Measurements from ENCODE around the gene RIMBP2. TPM values are rescaled to one million over a fixed set of nuclear protein-coding genes. Genes with fewer than 3 reads are reported as not detected.
A peak's percentile ranks its signal among the peaks of the same experiment; 100 is the strongest.

RIMBP2 gene
- total and polyA plus RNA-seq, 4 donors = 0.39 to 1.0 TPM; not detected in 2

- ATAC-seq (ENCODE audit: low FRiP score) (no peak), DNase-seq (peak; percentile 9 to 77)
- H3K4me3 ChIP-seq (ENCODE audit: low read length in 2 of 2) = no peak overlapping the region
- WGBS, 2 donors = 90% methylated on average over 17 of the region's 17 CpGs
- H3K27ac ChIP-seq (ENCODE audit: low read depth in 1 of 2, low read length in 2 of 2) = no peak overlapping the region
- H3K36me3 ChIP-seq (ENCODE audit: control insufficient read depth in 1 of 2, insufficient read depth in 2 of 2, low read length in 1 of 2) = no peaks in the 10 kb centered on the region
- no peaks in the 10 kb centered on the region for H3K27me3 ChIP-seq (ENCODE audit: control insufficient read depth in 1 of 2, insufficient read depth in 2 of 2, low read length in 1 of 2)
- no peaks in the 10 kb centered on the region for H3K4me1 ChIP-seq (ENCODE audit: control insufficient read depth in 1 of 2, insufficient read depth in 2 of 2, low read length in 2 of 2)
- intact Hi-C loops (cut with DNase I) = no loop called here
- H3K9me3 ChIP-seq (ENCODE audit: control insufficient read depth, low read length) = peaks cover 2% of the 10 kb centered on the region
These were observed 280.3 kb downstream of the RIMBP2 start for GRCh38 chr12:130435826-130436225.

GRCh38 chr12:130435331-130435730 is 280.8 kb downstream of the RIMBP2 start:
- H3K36me3 ChIP-seq (ENCODE audit: control insufficient read depth in 1 of 2, insufficient read depth in 2 of 2, low read length in 1 of 2) = no peaks in the 10 kb centered on the region
- no peak overlapping the region for H3K27ac ChIP-seq (ENCODE audit: low read depth in 1 of 2, low read length in 2 of 2)
- H3K9me3 ChIP-seq (ENCODE audit: control insufficient read depth, low read length) = peaks cover 2% of the 10 kb centered on the region
- no peak for ATAC-seq (ENCODE audit: low FRiP score)
- no peaks in the 10 kb centered on the region for H3K27me3 ChIP-seq (ENCODE audit: control insufficient read depth in 1 of 2, insufficient read depth in 2 of 2, low read length in 1 of 2)
- intact Hi-C loops (cut with DNase I) = no loop called here
- peak; percentile 11 to 37 for DNase-seq
- WGBS, 2 donors = 71 to 75% methylated on average over 6 of the region's 6 CpGs
- H3K4me1 ChIP-seq (ENCODE audit: control insufficient read depth in 1 of 2, insufficient read depth in 2 of 2, low read length in 2 of 2) = no peaks in the 10 kb centered on the region
- no peak overlapping the region for H3K4me3 ChIP-seq (ENCODE audit: low read length in 2 of 2)

- no peaks in the 10 kb centered on the region for H3K27me3 ChIP-seq (ENCODE audit: control insufficient read depth in 1 of 2, insufficient read depth in 2 of 2, low read length in 1 of 2)
- DNase-seq (peak; percentile 30 to 74), ATAC-seq (ENCODE audit: low FRiP score) (no peak)
- H3K36me3 ChIP-seq (ENCODE audit: control insufficient read depth in 1 of 2, insufficient read depth in 2 of 2, low read length in 1 of 2) = no peaks in the 10 kb centered on the region
- no peak overlapping the region for H3K27ac ChIP-seq (ENCODE audit: low read depth in 1 of 2, low read length in 2 of 2)
- intact Hi-C loops (cut with DNase I) = no loop called here
- no peak overlapping the region for H3K4me3 ChIP-seq (ENCODE audit: low read length in 2 of 2)
- peaks cover 2% of the 10 kb centered on the region for H3K9me3 ChIP-seq (ENCODE audit: control insufficient read depth, low read length)
- WGBS, 2 donors = 86 to 90% methylated on average over 22 of the region's 22 CpGs
- no peaks in the 10 kb centered on the region for H3K4me1 ChIP-seq (ENCODE audit: control insufficient read depth in 1 of 2, insufficient read depth in 2 of 2, low read length in 2 of 2)
These were observed 281.5 kb downstream of the RIMBP2 start for GRCh38 chr12:130434560-130434959.

- 92 to 94% methylated on average over 13 of the region's 13 CpGs for WGBS, 2 donors
- peaks cover 2% of the 10 kb centered on the region for H3K9me3 ChIP-seq (ENCODE audit: control insufficient read depth, low read length)
- H3K27me3 ChIP-seq (ENCODE audit: control insufficient read depth in 1 of 2, insufficient read depth in 2 of 2, low read length in 1 of 2) = no peaks in the 10 kb centered on the region
- H3K4me3 ChIP-seq (ENCODE audit: low read length in 2 of 2) = no peak overlapping the region
- H3K36me3 ChIP-seq (ENCODE audit: control insufficient read depth in 1 of 2, insufficient read depth in 2 of 2, low read length in 1 of 2) = no peaks in the 10 kb centered on the region
- intact Hi-C loops (cut with DNase I) = no loop called here
- DNase-seq = peak; percentile 17 to 55
- H3K4me1 ChIP-seq (ENCODE audit: control insufficient read depth in 1 of 2, insufficient read depth in 2 of 2, low read length in 2 of 2) = no peaks in the 10 kb centered on the region
- ATAC-seq (ENCODE audit: low FRiP score) = no peak
- no peak overlapping the region for H3K27ac ChIP-seq (ENCODE audit: low read depth in 1 of 2, low read length in 2 of 2)
These were observed 282.3 kb downstream of the RIMBP2 start for GRCh38 chr12:130433834-130434233.

GRCh38 chr12:130433411-130433810 is 282.7 kb downstream of the RIMBP2 start:
- DNase-seq = peak in 1 of 2 donors; percentile 22
- H3K27me3 ChIP-seq (ENCODE audit: control insufficient read depth in 1 of 2, insufficient read depth in 2 of 2, low read length in 1 of 2) = no peaks in the 10 kb centered on the region
- H3K4me3 ChIP-seq (ENCODE audit: low read length in 2 of 2) = no peak overlapping the region
- no peak overlapping the region for H3K27ac ChIP-seq (ENCODE audit: low read depth in 1 of 2, low read length in 2 of 2)
- H3K4me1 ChIP-seq (ENCODE audit: control insufficient read depth in 1 of 2, insufficient read depth in 2 of 2, low read length in 2 of 2) = no peaks in the 10 kb centered on the region
- WGBS, 2 donors = 88 to 91% methylated on average over 6 of the region's 6 CpGs
- peaks cover 2% of the 10 kb centered on the region for H3K9me3 ChIP-seq (ENCODE audit: control insufficient read depth, low read length)
- intact Hi-C loops (cut with DNase I) = no loop called here
- H3K36me3 ChIP-seq (ENCODE audit: control insufficient read depth in 1 of 2, insufficient read depth in 2 of 2, low read length in 1 of 2) = no peaks in the 10 kb centered on the region
- ATAC-seq (ENCODE audit: low FRiP score) = no peak

- intact Hi-C loops (cut with DNase I) = no loop called here
- H3K27me3 ChIP-seq (ENCODE audit: control insufficient read depth in 1 of 2, insufficient read depth in 2 of 2, low read length in 1 of 2) = no peaks in the 10 kb centered on the region
- H3K9me3 ChIP-seq (ENCODE audit: control insufficient read depth, low read length) = peaks cover 2% of the 10 kb centered on the region
- no peaks in the 10 kb centered on the region for H3K36me3 ChIP-seq (ENCODE audit: control insufficient read depth in 1 of 2, insufficient read depth in 2 of 2, low read length in 1 of 2)
- DNase-seq = peak; percentile 12 to 26
- WGBS, 2 donors = 86 to 90% methylated on average over 11 of the region's 11 CpGs
- H3K27ac ChIP-seq (ENCODE audit: low read depth in 1 of 2, low read length in 2 of 2) = no peak overlapping the region
- ATAC-seq (ENCODE audit: low FRiP score) = no peak
- no peaks in the 10 kb centered on the region for H3K4me1 ChIP-seq (ENCODE audit: control insufficient read depth in 1 of 2, insufficient read depth in 2 of 2, low read length in 2 of 2)
- no peak overlapping the region for H3K4me3 ChIP-seq (ENCODE audit: low read length in 2 of 2)
These were observed 284.9 kb downstream of the RIMBP2 start for GRCh38 chr12:130431176-130431575.

- intact Hi-C loops (cut with DNase I) = no loop called here
- no peak overlapping the region for H3K27ac ChIP-seq (ENCODE audit: low read depth in 1 of 2, low read length in 2 of 2)
- 55 to 62% methylated on average over 24 of the region's 24 CpGs for WGBS, 2 donors
- ATAC-seq (ENCODE audit: low FRiP score) = no peak
- H3K9me3 ChIP-seq (ENCODE audit: control insufficient read depth, low read length) = peaks cover 2% of the 10 kb centered on the region
- H3K4me3 ChIP-seq (ENCODE audit: low read length in 2 of 2) = no peak overlapping the region
- peak in 1 of 2 donors; percentile 40 for DNase-seq
- no peaks in the 10 kb centered on the region for H3K4me1 ChIP-seq (ENCODE audit: control insufficient read depth in 1 of 2, insufficient read depth in 2 of 2, low read length in 2 of 2)
- H3K36me3 ChIP-seq (ENCODE audit: control insufficient read depth in 1 of 2, insufficient read depth in 2 of 2, low read length in 1 of 2) = no peaks in the 10 kb centered on the region
- no peaks in the 10 kb centered on the region for H3K27me3 ChIP-seq (ENCODE audit: control insufficient read depth in 1 of 2, insufficient read depth in 2 of 2, low read length in 1 of 2)
These were observed 286.2 kb downstream of the RIMBP2 start for GRCh38 chr12:130429656-130430505.

- Histone ChIP-seq H3K36me3 (ENCODE audit: control insufficient read depth in 1 of 2, insufficient read depth in 2 of 2, low read length in 1 of 2) (no peaks in the 10 kb centered on the region), H3K9me3 (ENCODE audit: control insufficient read depth, low read length) (no peaks in the 10 kb centered on the region), H3K4me1 (ENCODE audit: control insufficient read depth in 1 of 2, insufficient read depth in 2 of 2, low read length in 2 of 2) (no peaks in the 10 kb centered on the region), H3K27me3 (ENCODE audit: control insufficient read depth in 1 of 2, insufficient read depth in 2 of 2, low read length in 1 of 2) (no peaks in the 10 kb centered on the region), H3K27ac (ENCODE audit: low read depth in 1 of 2, low read length in 2 of 2) (no peak overlapping the region), H3K4me3 (ENCODE audit: low read length in 2 of 2) (no peak overlapping the region)
- WGBS, 2 donors = 39 to 48% methylated on average over 15 of the region's 15 CpGs
- DNase-seq (peak in 1 of 2 donors; percentile 38), ATAC-seq (ENCODE audit: low FRiP score) (no peak)
- intact Hi-C loops (cut with DNase I) = no loop called here
These were observed 288.0 kb downstream of the RIMBP2 start for GRCh38 chr12:130428116-130428515.

- ATAC-seq (ENCODE audit: low FRiP score) = no peak
- no peak overlapping the region for H3K4me3 ChIP-seq (ENCODE audit: low read length in 2 of 2)
- 86 to 89% methylated on average over 18 of the region's 18 CpGs for WGBS, 2 donors
- no peak overlapping the region for H3K27ac ChIP-seq (ENCODE audit: low read depth in 1 of 2, low read length in 2 of 2)
- H3K4me1 ChIP-seq (ENCODE audit: control insufficient read depth in 1 of 2, insufficient read depth in 2 of 2, low read length in 2 of 2) = no peaks in the 10 kb centered on the region
- H3K27me3 ChIP-seq (ENCODE audit: control insufficient read depth in 1 of 2, insufficient read depth in 2 of 2, low read length in 1 of 2) = no peaks in the 10 kb centered on the region
- no peaks in the 10 kb centered on the region for H3K36me3 ChIP-seq (ENCODE audit: control insufficient read depth in 1 of 2, insufficient read depth in 2 of 2, low read length in 1 of 2)
- intact Hi-C loops (cut with DNase I) = loop anchor here in 1 of 2 donors (1.0 kb wide), 1 partner anchor 14 kb away; no protein-coding TSS in a partner anchor
- peak in 1 of 2 donors; percentile 29 for DNase-seq
- no peaks in the 10 kb centered on the region for H3K9me3 ChIP-seq (ENCODE audit: control insufficient read depth, low read length)
These were observed 288.7 kb downstream of the RIMBP2 start for GRCh38 chr12:130427381-130427887.
